Epidermal melanocyte (primary cell): ENCODE results near the gene NR1D2.

Experiments used
- DNase-seq: peaks from one replicate; pipeline ENCODE4 v3.0.0; 2011; ENCODE audit warnings: low spot score; ENCODE audit not compliant: insufficient read length

The NR1D2 gene

GRCh38 chr3:23964537-23965235 lies 19.6 kb downstream of the NR1D2 start:
- DNase-seq, result no peak

DNA sequence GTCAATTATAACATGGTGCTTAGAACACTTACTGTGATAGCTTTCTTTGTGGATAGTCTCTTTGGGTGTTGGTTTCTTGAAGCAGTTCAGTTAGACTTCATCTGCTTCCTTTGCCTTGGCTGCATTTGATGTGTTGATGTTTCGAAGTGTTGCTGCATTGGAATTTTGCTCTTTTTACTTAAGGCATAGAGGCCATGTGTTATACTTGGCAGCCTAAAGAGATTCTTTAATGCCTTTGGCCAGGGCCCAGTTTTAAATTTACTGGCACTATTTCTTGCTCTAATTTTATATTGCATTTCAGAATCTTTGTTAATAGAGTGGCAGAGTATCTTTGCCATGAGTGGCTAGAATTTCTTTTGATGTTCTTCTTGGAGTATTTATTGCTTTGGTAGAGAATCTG lies 21.2 kb downstream of the NR1D2 start:
- peak; percentile 17 for DNase-seq

DNA sequence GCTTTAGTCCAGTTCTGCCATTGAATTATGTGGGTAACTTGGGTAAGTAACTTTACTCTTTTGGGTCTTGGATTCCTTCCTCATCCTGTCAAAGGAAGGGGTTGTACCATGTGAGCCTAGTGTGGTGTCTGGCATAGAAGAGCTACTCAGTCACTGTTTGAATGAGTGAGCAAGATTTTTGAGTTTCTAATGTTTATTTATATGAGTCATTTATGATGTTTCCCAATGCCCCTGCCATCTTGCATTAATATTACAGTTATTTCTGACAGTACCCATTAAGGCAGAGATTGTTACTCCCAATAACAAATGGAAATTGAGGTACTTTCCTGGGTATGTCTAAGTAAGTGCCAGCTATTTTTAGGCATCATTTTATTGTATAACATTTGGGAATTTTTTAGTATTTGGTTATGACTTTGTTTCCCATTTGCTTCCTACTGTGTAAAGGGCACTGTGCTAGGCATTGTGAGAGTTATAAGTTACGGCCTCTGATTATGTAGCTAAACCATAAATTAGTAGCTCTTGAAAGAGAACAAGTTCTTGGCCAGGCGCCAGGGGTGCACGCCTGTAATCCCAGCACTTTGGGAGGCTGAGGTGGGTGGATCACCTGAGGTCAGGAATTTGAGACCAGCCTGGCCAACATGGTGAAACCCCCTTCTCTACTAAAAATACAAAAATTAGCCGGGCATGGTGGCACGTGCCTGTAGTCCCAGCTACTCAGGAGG lies 23.5 kb downstream of the NR1D2 start:
- no peak for DNase-seq

DNA sequence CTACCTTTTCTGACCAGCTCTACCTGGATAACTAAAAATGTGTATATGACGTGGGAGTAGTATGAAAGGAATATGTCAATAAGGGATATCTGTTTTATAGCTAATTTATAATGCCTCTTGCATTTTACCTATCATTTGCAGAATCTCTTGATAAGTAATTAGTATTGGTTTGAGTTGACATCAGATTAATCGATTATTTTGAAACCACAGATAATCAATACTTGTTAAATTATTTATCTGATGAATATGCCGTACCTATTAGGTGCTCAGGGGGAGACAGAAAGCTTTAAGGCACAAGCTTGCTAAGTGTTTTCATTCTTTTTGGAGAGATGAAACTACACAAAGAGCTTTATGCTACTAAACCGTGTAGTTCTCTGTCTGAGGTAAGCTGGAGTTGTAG lies 24.3 kb downstream of the NR1D2 start:
- DNase-seq, result no peak

- DNase-seq, result no peak
Measured at GRCh38 chr3:23971684-23972083, 26.6 kb downstream of the NR1D2 start.

- DNase-seq, result no peak
Measured at GRCh38 chr3:23976555-23976954, 31.5 kb downstream of the NR1D2 start.

DNA sequence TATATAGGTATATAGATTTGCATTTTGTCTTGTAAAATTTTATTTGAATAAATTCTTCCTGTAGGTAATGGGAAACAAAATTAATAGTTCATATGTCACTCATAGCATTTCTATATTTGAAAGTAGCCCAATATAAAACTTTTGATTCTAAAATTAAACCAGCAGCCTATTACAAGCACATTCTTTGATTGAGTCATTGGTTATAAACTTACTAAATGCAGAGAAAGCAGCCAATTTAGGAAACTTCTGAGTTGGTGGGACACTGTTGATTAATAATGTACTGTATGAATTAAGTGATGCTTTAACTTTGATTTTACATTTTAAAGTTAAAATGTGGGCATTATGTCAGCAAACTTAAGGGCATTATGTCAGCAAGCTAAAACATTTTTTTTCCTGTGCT lies 34.5 kb downstream of the NR1D2 start:
- DNase-seq, result no peak

DNA sequence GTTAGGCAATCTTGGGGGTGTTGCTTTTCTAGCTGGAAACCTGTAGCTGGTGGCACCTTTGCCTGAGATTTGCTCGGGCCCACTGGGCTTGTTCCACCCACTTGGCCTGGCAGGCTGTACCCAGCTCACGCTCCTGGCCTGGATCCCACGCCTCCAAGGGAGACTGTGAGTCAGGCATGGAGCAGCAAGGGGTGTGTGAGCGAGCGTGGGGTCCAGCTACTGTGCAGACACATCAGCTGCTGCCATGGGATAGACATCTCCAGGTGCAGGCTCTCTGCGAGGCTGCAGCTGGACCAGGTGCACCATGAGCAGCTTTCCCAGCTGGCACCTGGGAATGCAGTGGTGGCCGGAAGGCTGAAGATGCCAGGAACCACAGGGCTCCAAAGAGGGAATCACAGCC lies 36.0 kb downstream of the NR1D2 start:
- DNase-seq, result no peak

- no peak for DNase-seq
Measured at GRCh38 chr3:23981955-23982354, 36.9 kb downstream of the NR1D2 start.

DNA sequence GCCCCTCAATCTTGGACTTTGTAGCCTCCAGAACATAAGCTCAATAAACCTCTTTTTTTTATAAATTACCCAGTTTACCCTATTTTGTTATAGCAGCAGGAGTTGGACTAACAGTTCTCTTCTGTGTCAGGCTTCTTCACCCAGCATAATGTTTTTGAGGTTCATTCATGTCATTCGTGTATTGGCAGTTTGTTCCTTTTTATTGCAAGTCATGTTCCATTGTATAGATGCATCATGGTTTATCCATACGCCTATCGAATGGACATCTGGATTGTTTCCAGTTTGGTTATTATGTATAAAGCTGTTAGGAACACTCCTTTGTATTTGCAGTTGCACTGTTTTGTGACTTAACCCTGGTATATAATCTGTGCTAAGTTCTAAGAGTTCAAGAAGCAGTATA lies 39.8 kb downstream of the NR1D2 start:
- no peak for DNase-seq

GRCh38 chr3:23985747-23986544 lies 40.9 kb downstream of the NR1D2 start:
- no peak for DNase-seq

GRCh38 chr3:23987356-23987755 lies 42.3 kb downstream of the NR1D2 start:
- DNase-seq, result no peak

- DNase-seq, result no peak
Measured at GRCh38 chr3:23991306-23991682, 46.2 kb downstream of the NR1D2 start.

DNA sequence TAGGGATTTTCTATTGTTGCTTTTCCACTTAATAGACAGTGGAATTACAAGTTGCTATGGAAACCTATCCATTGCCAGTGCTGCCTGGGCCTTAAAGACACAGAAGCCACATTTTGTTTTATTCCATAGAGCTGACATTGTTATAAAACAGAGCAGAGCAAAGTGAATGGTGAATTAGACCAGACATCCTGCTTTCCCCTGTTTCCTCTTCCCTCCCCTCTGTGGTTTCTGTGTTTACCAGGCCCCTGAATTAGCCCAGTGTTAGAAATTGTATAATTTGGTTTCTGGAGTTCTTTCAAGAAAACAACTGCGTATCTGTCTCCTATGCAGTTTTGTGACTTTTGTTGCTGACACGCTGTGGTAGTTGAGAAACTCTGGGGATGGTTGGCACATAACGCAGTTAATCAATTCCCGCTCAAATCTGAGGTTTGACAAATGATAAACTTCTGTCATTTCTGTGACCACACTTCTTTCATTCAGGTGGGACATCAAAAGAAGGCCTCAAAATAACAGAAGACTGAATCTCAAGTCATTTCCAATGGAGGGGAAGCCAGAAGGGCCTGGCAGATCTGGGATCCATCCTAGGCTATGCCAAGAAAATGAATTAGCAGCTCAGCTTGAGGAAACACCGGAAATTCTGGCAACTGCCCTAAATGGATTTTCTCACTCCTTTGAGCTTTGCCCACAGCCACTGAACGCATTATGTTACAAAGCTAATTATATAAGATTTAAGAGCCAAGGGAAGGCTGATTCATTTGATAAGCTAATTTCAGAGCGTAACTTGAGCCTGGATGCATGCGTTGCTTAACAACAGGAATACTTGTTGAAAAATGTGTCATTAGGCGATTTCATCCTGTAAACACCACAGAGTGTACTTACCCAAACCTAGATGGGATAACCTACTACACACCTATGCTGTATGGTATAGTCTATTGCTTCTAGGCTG lies 46.9 kb downstream of the NR1D2 start:
- DNase-seq, result peak; percentile 81

DNA sequence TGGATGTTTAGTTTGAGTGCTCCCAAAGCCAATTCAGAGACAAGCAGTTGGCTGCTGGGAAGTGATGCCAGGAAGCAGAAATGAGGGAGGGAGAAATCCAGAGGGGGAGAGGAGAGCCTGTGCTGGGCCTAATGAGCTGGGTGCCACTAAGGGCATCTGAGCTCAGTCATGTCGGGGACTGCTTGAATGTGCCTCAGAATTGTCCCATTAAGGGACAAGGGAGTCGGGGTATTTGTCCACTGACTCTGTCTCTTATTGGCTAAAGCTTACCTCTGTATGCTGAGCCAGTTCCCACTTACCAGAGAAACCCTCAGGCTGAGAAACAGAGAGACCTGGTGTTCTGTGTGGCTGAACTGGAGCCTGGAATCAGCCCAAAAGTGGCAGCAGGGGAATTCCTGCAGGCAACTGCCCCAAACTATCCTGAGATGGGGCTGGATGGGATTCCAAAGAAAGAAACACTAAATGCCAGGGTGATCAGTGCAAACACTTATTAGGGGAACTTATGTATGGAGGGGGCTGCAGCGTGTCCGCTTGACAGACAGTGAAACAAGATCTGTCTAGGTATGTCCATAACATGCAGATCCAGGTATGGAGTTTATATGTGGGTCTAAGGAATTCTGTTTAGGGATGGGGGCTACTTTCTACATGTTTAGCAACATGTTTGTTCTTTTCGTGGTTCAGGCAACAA lies 48.6 kb downstream of the NR1D2 start:
- DNase-seq, result no peak

GRCh38 chr3:23994244-23994569 lies 49.1 kb downstream of the NR1D2 start:
- no peak for DNase-seq

DNA sequence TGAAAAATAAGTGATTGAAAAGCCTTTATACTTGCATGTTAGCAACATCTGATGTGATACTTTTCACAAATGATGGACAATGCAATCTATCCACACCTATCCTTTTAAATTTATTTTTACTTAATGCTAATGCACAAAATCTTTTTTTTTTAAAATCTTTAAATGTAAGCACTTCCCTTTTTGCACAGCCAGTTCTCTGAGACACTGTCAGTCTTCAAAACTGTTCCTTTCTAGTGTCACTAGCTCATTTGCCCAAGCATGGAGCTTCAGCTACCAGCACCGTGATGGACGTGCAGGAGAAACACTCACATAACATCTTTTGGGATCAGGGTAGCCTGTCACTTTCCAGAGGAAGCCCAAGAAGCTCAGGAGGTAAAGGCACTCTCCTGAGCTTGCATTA lies 50.1 kb downstream of the NR1D2 start:
- DNase-seq, result no peak

DNA sequence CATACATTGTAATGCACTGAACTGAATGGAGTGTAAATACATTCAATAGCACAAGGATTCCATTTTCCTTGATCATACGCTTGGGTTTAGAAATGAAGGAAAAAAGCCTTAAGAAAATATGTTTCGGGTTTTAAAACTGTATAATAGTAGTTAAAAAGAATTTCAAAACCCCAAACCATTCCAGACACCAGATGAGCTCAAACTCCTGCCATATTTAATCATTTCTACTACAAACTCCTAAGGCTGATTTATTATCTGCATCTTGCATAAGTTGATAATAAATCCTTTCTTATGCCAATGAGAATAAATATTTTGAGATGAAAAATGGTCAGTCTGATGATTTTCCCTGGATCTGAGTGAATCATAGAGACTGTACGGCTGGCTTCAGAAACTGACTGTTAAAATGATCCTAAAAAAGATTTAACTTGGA lies 51.0 kb downstream of the NR1D2 start:
- DNase-seq, result no peak

DNA sequence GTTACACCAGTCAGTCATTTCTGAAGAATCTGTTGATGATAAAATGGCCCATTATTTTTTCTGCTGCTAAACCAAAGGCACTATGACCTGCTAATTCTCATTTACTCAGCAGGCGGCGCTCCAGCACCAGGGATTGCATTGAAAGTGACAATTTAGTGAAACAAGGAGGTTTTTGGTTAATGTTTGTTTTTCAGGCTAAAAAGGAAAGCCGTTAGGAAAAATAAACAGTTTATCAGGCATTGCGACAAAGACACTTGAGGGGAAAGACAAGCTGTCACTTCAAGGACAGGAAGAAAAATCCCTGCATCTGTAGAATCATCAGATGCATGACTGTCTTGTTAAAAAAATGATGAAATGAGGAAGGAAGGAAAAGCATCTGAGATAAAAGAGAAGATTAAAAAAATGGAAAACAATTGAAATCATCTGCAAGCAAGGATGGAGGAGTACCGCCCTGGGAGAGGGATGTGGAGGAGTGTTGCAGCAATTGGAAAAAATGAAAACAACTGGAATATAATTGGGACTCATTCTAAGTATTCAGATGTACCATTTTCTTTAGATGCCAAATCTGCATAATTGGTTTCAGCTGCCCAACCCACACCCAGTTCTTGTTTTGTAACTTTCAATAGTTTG lies 54.0 kb downstream of the NR1D2 start:
- DNase-seq, result no peak

DNA sequence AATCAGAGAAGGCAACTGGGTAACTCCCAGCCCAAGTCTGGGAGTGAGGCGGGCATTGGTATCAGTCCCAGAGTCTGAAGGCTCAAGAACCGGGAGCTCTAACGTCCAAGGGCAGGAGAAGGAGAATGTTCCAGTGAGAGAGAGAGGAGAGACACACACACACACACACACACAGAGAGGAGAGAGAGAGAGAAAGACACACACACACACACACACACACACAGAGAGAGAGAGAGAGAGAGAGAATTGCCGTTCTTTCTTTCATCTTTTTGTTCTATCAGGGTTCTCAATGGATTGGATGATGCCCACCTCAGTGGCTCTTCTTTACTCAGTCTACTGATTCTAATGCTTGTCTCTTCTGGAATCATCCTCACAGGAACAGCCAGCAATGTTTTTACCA lies 57.0 kb downstream of the NR1D2 start:
- no peak for DNase-seq
